ENCODE results near the gene CFAP45. TPM values are rescaled to one million over a fixed set of nuclear protein-coding genes. Genes with fewer than 3 reads are reported as not detected.

Gene CFAP45
- polyA plus RNA-seq, 1 experiment, result 0.56 TPM

GRCh38 chr1:159915571-159916241 lies 15.7 kb upstream of the CFAP45 start:
- peaks cover 21% of the 10 kb centered on the region for H3K36me3 ChIP-seq (ENCODE audit: control insufficient read depth, insufficient read depth, low read length)
- POLR2A ChIA-PET, result no interaction called here

DNA sequence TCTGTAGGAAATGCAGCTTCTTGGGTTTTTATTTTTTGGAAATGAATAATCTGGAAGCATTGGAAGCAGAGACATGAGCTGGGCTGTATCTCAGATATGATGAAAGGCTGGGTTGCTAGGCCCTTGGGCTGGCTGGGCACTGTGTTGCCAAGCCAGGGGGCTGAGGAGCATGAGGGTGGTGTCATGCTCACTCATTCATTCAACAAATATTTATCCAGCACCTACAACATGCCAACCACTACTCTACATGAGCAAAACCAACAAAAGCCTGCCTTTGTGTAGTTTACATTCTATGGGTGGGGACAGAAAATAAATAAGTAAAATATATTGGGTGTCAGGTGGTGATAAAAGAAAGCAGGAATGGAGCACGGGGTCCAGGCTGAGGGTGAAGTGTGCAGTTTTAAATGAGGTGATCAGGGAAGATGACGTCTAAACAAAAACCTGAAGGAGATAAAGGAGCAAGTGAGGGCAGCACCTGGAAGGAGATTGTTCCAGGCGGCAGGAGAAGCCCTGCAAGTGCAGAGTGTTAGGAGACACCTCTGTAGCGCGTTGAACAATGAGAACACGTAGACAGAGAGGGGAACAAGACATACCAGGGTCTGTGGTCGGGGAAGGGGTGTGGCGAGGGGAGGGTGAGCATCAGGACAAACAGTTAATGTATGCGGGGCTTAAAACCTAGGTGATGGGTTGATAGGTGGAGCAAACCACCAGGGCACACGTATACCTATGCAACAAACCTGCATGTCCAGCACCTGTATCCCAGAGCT lies 14.5 kb upstream of the CFAP45 start:
- no peak overlapping the region for H3K4me3 ChIP-seq (ENCODE audit: low read depth, low read length)
- POLR2A ChIA-PET, result interaction anchor here (0.7 kb wide), 1 partner anchor 172 kb away, joined by 3 read pairs; no protein-coding TSS in a partner anchor
- no peaks in the 10 kb centered on the region for H3K27me3 ChIP-seq (ENCODE audit: control insufficient read depth, insufficient read depth, low read length)
- H3K36me3 ChIP-seq (ENCODE audit: control insufficient read depth, insufficient read depth, low read length), result peaks cover 14% of the 10 kb centered on the region
- CTCF ChIA-PET, result interaction anchor here (0.8 to 4.3 kb wide), 4 partner anchors 12 to 124 kb away, joined by 3 to 22 read pairs (median 3); no protein-coding TSS in a partner anchor
- no peak for TF ChIP-seq CTCF (IDR thresholded peaks at IDR 0.05; ENCODE audit: insufficient read depth, low read depth, low read length)
- DNase-seq (ENCODE audit: low read depth), result no peak

More at GRCh38 chr1:159915571-159916241, 15.7 kb upstream of the CFAP45 start:
- no peak for DNase-seq (ENCODE audit: low read depth)
- no peaks in the 10 kb centered on the region for H3K27me3 ChIP-seq (ENCODE audit: control insufficient read depth, insufficient read depth, low read length)
- no peak overlapping the region for H3K4me3 ChIP-seq (ENCODE audit: low read depth, low read length)
- no peak for TF ChIP-seq CTCF (IDR thresholded peaks at IDR 0.05; ENCODE audit: insufficient read depth, low read depth, low read length)
- CTCF ChIA-PET, result interaction anchor here (1.0 to 4.3 kb wide), 8 partner anchors 11 to 117 kb away, joined by 3 to 22 read pairs (median 3); no protein-coding TSS in a partner anchor

GRCh38 chr1:159913451-159914192 lies 13.7 kb upstream of the CFAP45 start:
- no peak for DNase-seq (ENCODE audit: low read depth)
- Histone ChIP-seq H3K4me3 (ENCODE audit: low read depth, low read length) (no peak overlapping the region), H3K36me3 (ENCODE audit: control insufficient read depth, insufficient read depth, low read length) (peaks cover 6% of the 10 kb centered on the region), H3K27me3 (ENCODE audit: control insufficient read depth, insufficient read depth, low read length) (no peaks in the 10 kb centered on the region)
- CTCF ChIA-PET, result interaction anchor here (0.8 to 1.0 kb wide), 2 partner anchors 22 to 123 kb away, joined by 3 to 5 read pairs; no protein-coding TSS in a partner anchor
- POLR2A ChIA-PET, result interaction anchor here (0.7 kb wide), 1 partner anchor 173 kb away, joined by 3 read pairs; no protein-coding TSS in a partner anchor
- no peak for TF ChIP-seq CTCF (IDR thresholded peaks at IDR 0.05; ENCODE audit: insufficient read depth, low read depth, low read length)

DNA sequence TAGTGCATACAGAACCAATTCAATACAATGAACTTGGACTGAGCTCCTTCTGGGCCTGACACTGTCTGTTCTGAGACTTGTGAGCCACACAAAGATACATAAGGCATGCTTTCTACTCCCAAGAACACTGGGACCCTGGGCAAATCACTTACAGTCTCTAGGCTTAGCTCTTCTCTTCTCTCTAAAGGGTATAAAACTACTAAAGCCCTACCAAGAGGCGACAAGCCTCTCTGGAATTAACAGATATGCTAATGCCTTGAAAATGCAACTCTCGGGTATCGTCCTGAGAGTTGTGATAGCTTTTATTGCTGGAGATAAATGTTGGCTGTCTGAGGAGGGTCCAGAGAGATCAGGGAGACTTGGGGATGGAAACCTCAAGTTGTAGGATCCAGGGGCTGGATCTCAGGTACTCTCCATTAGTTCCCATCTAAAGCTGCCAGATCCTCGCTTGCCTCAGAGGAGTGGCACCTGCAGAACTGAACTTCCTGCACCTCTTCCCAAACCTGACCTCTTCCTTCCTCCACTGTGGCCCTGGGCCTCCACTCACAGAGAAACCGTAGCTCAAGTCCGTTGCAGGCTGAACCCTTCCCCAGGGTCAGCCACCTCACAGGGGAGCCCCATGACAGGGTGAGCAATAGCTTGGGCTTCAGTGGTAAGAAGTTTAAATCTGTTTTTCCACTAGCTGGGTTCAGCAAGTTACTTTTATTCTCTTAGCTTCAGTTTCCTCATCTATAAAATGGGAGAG lies 11.5 kb upstream of the CFAP45 start:
- Histone ChIP-seq H3K27me3 (ENCODE audit: control insufficient read depth, insufficient read depth, low read length) (no peaks in the 10 kb centered on the region), H3K36me3 (ENCODE audit: control insufficient read depth, insufficient read depth, low read length) (no peaks in the 10 kb centered on the region), H3K4me3 (ENCODE audit: low read depth, low read length) (no peak overlapping the region)
- DNase-seq (ENCODE audit: low read depth), result no peak
- POLR2A ChIA-PET, result no interaction called here
- CTCF ChIA-PET, result interaction anchor here (0.5 to 1.1 kb wide), 6 partner anchors 9 to 356 kb away, joined by 3 to 5 read pairs (median 4); no protein-coding TSS in a partner anchor
- no peak for TF ChIP-seq CTCF (IDR thresholded peaks at IDR 0.05; ENCODE audit: insufficient read depth, low read depth, low read length)

All from BJ (cell line).